ENCODE data around the gene RICTOR.

DNA sequence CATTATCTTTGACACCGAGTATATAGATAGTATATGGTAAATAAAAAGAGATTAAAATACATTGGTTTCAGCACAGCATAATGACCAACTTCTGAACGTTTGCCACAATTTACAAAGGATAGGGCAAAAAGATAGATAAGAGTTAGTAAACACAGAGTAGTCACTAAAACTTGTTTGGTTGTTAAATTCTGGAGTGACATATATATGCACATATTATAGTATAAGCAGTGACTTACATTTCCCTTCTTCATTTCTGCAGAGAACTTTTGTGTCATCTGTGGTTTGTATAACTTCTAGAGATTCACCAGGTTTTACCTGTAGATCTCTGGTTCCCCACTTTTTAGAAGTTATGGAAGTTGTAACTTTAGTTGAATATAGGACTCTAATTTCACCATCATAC lies 44.4 kb upstream of the RICTOR start:
- TF ChIP-seq CTCF (conservative IDR thresholded peaks at IDR 0.05 in 1 of 2, IDR thresholded peaks at IDR 0.05 in 1 of 2; ENCODE audit: low read depth in 1 of 2, low read length in 2 of 2) (no peak), EZH2 (IDR thresholded peaks at IDR 0.05; ENCODE audit: low read length, missing control alignments) (no peak)
